Stimulated activated CD8-positive, alpha-beta memory T cell treated with anti-CD3 and anti-CD28 coated beads, Interleukin-12 subunit alpha, Interleukin-12 subunit beta, amount 100 ng/mL, for 4 hours (primary cell): ENCODE results near the gene EPAS1.
A peak's percentile ranks its signal among the peaks of the same experiment; 100 is the strongest.

Experiments
- DNase-seq: peaks from one replicate; pipeline ENCODE4 v3.0.0-alpha.2; 2020; ENCODE audit warnings: low read depth

The EPAS1 gene

DNA sequence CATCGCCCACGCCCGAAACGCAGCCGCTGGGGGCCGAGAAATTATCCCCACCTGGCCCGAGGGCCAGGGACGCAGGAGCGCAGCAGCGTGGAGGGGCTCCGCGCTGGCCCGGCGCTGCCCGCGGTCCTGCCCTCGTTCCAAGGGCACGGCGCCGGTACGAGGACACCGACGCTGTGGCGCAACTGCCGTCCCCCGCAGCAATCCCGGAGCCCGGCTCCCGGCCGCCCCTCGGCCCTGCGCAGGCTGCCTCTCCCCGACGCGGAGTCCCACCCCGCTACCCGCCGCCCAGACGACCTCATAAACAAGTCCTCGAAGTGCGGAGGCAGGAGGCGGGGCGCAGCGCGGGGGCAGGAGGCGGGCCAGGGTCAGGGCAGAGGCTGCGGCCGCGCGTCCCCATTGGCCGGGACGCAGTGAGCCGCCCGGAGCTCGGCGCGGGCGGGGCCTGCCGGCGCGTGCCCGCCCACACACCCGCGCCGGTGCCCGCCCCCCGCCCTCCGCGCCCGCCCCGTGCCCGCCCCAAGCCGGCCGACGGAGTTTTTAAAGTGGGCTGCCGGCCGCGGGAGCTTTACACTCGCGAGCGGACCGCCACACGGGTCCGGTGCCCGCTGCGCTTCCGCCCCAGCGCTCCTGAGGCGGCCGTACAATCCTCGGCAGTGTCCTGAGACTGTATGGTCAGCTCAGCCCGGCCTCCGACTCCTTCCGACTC lies at the start of gene EPAS1:
TSS of gene EPAS1 (plus strand) at position 568 of the 706 bp plus-strand sequence. CDS start 505 bp downstream, outside the sequence.
- peak; percentile 75 for DNase-seq

DNA sequence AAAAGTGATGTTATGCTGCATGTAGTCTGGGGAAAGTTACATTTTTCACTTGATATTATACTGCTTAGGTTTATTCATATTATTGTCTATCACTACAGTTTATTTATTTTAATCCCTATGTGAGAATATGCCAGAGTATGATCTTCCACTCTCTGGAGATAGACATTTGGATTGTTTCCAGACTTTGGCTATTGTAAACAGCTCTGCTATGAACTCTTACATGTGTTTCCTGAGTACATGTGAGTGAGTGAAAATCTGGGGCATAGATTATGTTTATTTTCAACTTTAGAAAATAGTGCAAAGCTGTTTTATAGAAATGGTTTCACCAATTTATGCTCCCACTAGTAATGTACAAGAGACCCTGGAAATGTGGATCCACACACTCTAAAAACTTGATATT lies 49.0 kb upstream of the EPAS1 start:
- DNase-seq, result no peak

GRCh38 chr2:46249654-46250053 lies 47.6 kb upstream of the EPAS1 start:
- no peak for DNase-seq

GRCh38 chr2:46252891-46253659 lies 44.1 kb upstream of the EPAS1 start:
- DNase-seq, result no peak

GRCh38 chr2:46254474-46254873 lies 42.7 kb upstream of the EPAS1 start:
- DNase-seq, result no peak

DNA sequence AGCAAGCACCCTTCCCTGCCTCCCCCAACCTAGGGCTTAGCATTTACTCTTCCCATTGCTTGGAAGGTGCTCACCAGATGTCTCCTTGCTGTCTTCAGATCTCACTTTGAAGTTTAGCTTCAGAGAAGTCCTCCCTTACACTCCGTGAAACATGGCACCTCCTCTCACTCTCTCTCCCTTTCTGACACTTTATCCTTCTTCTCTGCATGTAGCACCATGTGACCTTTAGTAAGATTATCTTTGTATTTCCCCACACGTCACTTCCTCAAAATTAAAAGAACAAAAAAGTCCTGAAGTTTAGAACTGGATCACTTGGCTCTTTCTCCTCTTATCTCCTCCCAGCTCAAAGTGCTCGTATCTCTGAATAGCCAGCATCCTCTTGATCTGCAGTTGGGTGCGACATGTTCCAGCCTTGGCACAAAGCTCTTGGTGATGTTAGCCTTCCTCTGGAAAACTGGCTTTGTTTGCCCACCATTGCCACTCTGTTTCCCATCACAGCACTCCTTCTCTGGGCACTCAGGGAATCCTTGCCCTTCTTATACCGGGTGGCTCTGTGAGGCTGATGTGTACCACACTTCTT lies 40.6 kb upstream of the EPAS1 start:
- DNase-seq, result no peak

- no peak for DNase-seq
These were observed 39.7 kb upstream of the EPAS1 start for GRCh38 chr2:46257476-46257875.

DNA sequence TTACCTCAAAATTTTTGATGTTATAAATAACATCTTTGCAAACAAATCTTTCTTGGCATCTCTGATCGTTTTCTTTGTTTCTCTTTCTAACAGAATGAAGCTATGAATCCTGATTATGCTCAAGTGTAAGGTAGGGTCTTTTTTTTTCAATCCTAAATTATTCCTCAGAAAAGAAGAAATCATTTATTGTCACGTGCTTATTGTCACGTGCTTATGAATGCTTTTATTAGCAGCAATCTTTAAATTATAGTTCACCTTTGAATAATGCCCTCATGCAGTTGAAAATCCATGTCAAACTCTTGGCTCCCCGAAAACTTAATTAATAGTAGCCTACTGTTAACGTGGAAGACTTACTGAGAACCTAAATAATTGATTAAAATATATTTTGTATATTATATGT lies 39.2 kb upstream of the EPAS1 start:
- no peak for DNase-seq

- no peak for DNase-seq
These were observed 38.0 kb upstream of the EPAS1 start for GRCh38 chr2:46258937-46259776.

DNA sequence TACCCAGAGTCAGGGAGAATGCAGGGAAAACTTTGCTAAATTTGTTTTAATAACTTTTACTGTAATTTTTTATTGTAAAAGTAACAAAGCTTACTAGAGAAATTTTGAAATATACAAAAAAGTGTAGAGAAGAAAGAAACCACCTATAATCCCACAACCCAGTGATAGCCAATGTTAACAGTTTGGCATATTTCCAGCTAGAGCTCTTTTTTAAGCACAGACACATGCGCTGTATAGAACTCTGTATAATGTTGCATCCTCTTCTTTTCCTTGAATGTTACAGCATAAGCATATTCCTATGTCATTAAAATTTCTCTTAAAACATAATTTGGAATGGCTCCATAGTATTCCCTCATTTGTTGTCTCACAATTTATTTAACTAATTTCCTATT lies 37.4 kb upstream of the EPAS1 start:
- no peak for DNase-seq

GRCh38 chr2:46260305-46260704 lies 36.9 kb upstream of the EPAS1 start:
- DNase-seq, result no peak

DNA sequence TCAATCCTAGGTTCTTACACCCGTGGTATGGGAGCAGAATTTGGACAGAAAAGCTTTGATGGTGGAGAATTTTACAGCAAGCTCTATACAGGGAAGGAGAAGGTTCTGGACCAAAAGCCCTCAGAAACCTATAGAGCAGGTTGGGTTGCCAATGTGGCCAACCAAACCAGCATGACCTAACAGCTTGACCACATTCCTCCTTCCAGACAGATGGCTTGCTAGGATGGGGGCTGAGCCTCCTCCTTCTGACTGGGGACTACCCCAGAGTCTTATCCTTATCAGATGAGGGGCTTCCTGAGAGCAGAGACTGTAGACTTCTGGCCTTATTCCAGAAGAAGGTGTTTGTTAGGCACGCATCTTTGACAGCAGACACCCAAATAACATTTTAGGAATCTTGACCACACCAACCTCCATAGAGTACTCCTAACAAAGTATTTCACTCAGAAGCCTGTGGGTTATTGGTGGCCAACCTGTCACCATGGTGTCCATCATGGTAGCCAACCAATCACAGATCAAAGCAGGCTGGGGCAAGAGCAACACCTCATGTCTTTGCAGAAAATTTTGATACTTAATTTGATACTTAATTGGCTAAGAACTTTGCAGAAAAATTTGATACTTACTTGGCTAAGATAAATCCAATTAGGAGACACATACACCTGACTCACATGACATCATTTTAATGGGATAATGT lies 34.8 kb upstream of the EPAS1 start:
- DNase-seq, result no peak

- DNase-seq, result no peak
These were observed 33.9 kb upstream of the EPAS1 start for GRCh38 chr2:46263347-46263746.

- no peak for DNase-seq
These were observed 32.8 kb upstream of the EPAS1 start for GRCh38 chr2:46264447-46264846.

GRCh38 chr2:46266134-46266533 lies 31.1 kb upstream of the EPAS1 start:
- DNase-seq, result no peak

DNA sequence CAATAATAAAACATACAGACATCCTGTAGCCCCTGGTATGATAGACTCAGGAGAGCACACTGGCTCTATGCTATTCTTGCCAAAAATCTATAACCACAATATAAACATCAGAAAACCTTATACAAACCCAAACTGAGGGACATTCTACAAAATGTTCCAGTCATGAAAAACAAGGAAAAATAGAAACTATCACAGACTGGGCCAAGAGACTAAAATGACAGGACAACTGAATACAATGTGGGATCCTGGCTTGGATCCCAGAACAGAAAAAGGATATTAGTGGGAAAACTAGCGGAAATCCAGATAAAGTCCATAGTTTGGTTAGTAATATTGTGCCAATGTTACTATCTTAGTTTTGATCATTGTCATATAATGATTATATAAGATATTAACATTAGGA lies 29.6 kb upstream of the EPAS1 start:
- no peak for DNase-seq

DNA sequence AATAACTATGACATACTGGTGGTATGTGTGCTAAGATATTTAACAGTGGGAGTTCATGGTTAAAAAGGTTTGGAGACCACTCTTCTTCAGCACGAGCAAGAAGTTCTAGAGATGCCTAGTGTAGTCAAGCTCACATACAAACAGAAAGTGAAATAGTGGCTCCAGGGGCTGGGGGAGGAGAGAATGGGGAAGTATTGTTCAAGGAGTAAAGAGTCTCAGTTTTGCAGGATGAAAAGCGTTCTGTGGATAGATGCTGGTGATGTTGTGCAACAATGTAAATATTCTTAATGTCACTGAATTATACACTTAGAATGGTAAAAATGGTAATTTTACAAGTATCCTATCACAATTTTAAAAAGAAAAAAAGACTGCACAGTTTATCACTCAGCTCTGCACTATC lies 29.0 kb upstream of the EPAS1 start:
- DNase-seq, result no peak

DNA sequence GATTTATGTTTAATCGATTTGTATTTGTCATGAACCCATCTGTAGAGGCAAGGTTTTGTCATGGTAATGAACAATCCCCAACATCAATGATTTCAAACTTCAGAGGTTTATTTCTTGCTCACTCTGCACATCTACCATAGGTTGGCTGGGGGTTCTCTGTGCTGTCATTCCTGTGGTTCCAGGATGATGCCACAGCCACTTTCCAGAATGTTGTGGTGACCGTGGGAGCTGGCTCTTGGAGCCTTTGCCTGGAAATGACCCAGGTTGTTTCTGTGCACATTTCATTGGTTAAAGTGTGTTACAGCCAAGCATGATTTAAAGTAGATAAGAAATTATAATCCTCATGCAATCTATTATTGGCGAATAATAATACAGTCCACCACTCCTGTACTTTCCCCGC lies 28.2 kb upstream of the EPAS1 start:
- no peak for DNase-seq

DNA sequence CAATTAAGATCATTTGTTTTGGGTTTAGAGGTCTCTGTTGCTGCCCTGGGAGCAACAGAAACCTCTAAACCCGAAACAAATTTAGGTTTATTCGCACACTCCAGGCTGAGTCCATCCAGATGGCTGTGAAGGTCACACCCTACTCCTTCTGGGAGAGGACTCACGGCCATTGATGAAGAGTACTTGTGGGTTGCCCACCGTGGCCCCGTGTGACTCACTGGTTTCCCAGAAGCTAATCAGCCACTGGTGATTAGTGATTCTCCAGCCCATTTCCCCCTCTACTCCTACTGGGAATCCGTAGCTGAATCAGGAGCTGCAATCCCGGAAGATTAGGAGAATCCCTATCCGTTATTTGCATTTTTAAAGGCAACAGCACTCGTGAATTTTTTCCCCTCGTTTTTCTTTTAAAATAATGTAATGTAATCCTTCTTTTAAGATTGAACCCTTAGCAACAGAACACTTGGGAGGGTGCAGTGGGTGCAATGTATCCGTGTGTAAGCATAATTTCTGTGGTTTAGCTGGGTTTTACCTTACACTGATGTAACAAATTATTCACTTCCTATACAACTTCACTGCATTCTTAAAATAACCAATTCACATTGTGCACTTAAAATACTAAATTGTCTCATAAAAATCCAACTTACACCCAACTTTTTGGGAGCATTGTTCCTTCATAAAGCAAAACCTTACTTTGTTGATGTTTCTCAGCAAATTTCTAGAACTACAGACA lies 27.5 kb upstream of the EPAS1 start:
- DNase-seq, result no peak

GRCh38 chr2:46270384-46270783 lies 26.8 kb upstream of the EPAS1 start:
- no peak for DNase-seq

GRCh38 chr2:46273225-46273863 lies 23.9 kb upstream of the EPAS1 start:
- DNase-seq, result no peak
